Measurements from ENCODE around the gene ADGRD2.

ADGRD2 gene

GRCh38 chr9:124438091-124438490, 12.2 kb upstream of the ADGRD2 start:
- no peak for DNase-seq (ENCODE audit: low spot score)

- DNase-seq (ENCODE audit: low spot score): no peak
Observed at GRCh38 chr9:124439086-124439485, 11.2 kb upstream of the ADGRD2 start.

DNA sequence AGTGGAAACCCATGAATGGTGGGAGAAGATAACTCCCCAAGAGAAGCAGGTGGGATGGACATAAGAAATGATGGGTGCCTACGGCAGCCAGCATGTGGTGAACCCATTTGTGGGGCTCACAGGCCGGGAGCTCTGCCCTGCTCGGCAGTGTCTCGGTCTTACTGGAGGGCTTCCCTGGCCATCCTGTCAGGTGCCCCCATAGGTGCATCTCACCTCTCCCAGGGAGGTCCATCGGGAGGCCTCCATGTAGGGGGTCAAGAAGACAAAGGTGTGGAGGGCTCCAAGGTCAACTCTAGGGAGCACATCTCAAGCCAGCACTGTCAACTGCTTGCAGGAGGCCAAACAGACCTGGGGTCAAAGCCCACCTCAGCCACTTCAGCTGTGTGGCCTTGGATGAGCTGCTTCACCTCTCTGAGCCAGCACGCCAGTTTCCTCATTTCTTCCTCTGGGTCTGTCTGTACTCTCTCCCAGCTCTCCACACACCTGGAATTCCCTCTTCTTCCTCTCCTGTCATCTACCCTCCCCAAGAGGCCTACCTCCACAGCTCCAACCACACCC, 10.5 kb upstream of the ADGRD2 start:
- DNase-seq (ENCODE audit: low spot score): no peak

DNA sequence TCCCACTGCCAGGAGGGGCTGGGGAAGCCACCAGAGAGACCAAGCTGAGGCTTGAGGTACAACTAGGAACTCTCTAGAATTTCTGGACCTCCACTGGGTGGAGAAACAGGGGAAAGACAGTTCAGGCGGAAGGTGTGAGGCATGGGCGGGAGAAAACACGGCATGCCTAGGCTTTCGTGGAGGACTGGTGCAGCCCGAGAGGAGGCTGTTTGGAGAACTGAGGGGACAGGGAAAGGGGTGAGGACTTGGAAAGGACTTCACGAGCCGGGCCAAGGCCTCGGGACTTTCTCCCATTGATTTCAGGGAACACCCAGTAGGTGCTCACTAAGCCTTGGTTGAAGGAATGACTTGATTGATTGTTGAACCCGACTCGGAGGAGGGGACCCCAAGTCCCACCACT, 9.5 kb upstream of the ADGRD2 start:
- no peak for DNase-seq (ENCODE audit: low spot score)

- DNase-seq (ENCODE audit: low spot score): no peak
Observed at GRCh38 chr9:124441291-124441690, 9.0 kb upstream of the ADGRD2 start.

- DNase-seq (ENCODE audit: low spot score): no peak
Observed at GRCh38 chr9:124442379-124442778, 7.9 kb upstream of the ADGRD2 start.

DNA sequence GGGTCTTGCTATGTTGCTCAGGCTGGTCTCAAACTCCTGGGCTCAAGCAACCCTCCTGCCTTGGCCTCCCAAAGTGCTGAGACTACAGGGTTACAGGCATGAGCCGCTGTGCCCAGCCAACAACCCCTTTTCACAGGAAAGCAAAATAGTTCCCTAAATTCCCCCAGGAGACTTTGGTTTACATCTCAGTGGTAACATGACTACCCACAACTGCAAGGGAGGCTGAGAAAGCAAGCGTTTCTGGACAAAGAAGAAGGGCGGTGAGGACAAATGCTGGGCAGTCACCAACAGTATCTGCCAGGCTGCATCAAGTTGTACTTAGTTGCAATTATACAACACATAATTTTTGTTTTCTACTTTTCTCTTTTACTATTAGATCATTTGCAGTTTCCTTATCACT, 7.4 kb upstream of the ADGRD2 start:
- no peak for DNase-seq (ENCODE audit: low spot score)

DNA sequence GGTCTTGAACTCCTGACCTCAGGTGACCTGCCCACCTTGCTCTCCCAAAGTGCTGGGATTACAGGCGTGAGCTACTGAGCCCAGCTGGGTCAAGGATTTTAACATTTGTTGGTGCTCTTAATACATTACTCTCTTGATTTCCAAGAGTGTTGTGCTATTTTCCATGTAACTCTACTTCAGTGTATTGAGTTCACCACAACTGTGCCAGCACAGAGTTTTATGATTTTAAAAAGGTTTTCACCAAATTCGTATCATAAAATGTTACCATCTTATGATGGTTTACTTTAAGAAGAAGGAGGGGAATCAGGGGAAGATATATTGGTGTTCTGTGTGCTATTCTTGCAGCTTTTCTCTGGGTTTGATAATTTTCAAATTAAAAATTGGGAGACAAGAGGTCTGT, 6.6 kb upstream of the ADGRD2 start:
- no peak for DNase-seq (ENCODE audit: low spot score)

DNA sequence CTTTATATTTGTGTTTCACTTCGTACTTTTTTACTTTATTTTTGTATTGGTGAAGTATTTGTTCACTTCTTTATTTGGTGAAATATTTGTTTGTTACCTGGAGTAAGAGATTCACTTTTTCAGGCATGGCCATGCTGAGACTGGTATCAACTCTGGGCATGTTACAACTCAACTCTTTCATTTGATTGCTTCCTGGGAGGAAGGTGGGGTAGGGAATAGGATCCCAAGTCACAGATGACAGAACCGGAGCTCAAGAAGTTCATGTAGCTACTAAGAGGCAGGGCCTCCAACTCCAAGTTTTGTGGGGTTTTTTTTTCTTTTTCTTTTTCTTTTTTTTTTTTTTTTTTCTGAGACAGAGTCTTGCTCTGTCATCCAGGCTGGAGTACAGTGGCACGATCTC, 6.1 kb upstream of the ADGRD2 start:
- no peak for DNase-seq (ENCODE audit: low spot score)

- DNase-seq (ENCODE audit: low spot score): no peak
Observed at GRCh38 chr9:124447297-124447661, 3.0 kb upstream of the ADGRD2 start.

DNA sequence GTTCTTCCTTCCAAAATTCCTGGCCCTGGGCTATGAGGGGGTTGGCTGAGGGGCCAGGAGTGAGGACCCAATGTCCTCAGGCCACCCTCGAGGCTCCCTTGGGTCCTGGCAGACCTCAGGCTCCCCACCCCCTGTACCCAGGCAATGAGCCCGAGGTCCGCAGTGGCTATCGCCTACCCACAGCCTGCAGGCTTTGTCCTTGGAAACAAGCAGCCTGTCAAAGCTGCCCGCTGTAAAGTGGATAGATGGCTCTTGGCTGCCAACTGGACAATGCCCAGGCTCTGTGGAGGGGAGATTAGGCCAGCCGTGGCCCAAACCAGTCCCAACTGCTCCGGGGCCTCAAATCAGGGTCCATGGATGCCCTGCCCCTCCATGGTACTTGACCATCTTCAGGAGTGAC, 2.2 kb upstream of the ADGRD2 start:
- DNase-seq (ENCODE audit: low spot score): peak; percentile 24

DNA sequence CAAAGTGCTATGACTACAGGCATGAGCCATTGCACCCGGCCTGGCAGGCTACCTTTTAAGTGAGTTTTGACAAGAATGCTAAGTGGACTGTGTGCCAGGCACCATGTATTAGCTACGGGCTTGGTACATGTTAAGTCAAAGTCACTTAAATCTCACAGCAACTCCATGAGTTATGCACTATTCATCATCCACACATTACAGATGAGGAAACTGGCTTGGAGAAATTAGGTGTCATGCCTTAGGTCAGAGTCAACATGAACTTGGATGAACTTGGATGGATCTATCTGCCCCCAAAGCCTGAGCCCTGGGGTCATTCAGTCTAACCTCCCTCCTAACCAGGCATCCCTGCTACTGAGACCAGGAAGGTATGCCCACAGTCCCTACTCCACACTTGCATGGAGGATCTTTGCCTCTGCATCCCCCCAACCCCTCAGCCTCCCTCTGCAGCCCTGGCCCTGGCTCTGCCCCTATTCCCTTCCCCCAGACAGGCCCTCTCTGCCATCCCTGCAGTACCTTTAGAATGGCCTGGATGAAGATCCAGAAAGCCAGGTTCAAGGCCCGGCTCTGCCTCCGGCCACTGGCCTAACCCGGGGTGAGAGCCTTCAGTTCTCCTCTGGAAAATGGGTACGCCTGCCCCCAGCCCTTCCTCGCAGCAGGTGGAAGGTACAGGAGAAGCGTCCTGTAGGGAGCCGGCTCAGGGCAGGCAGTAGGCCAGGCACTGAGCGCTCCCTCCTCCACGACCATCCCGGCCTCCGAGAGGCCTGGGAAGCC, 685 bp upstream of the ADGRD2 start:
- DNase-seq (ENCODE audit: low spot score): no peak

GRCh38 chr9:124450931-124451661, 845 bp downstream of the ADGRD2 start:
- DNase-seq (ENCODE audit: low spot score): no peak

DNA sequence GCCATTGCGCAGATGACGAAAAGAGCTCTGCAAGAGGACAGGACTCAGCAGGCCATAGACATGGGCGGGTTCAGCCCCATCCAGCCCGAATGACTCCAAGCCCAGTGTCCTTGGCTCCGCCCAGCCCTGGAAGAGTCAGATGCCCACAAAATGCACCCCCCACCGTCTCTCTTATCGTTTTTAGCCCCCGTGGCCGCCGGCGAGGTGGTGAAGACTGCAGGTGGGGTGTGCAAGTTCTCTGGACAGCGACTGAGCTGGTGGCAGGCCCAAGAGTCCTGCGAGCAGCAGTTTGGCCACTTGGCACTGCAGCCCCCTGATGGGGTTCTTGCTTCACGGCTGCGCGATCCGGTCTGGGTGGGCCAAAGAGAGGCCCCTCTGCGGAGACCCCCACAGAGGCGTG, 2.1 kb downstream of the ADGRD2 start:
- DNase-seq (ENCODE audit: low spot score): no peak

DNA sequence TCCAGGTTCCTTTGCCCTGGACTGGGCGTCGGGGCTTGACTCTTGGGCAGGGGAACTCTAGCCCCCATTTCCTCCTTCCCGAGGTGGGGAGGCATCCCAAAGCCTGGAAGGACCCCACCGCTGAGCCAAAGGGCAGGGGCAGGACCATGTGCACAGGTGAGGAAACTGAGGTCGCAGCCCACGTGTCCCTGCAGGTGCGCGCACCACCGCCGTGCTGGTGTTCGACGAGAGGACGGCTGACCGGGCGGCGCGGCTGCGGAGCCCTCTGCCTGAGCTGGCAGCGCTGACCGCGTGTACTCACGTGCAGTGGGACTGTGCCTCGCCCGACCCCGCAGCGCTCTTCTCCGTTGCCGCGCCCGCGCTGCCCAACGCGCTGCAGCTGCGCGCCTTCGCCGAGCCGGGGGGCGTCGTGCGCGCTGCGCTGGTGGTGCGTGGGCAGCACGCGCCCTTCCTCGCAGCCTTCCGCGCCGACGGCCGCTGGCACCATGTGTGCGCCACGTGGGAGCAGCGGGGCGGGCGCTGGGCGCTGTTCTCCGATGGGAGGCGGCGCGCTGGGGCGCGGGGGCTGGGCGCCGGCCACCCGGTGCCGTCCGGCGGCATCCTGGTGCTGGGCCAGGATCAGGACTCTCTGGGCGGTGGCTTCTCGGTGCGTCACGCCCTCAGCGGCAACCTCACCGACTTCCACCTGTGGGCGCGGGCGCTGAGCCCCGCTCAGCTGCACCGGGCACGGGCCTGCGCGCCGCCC, 2.8 kb downstream of the ADGRD2 start:
- no peak for DNase-seq (ENCODE audit: low spot score)

DNA sequence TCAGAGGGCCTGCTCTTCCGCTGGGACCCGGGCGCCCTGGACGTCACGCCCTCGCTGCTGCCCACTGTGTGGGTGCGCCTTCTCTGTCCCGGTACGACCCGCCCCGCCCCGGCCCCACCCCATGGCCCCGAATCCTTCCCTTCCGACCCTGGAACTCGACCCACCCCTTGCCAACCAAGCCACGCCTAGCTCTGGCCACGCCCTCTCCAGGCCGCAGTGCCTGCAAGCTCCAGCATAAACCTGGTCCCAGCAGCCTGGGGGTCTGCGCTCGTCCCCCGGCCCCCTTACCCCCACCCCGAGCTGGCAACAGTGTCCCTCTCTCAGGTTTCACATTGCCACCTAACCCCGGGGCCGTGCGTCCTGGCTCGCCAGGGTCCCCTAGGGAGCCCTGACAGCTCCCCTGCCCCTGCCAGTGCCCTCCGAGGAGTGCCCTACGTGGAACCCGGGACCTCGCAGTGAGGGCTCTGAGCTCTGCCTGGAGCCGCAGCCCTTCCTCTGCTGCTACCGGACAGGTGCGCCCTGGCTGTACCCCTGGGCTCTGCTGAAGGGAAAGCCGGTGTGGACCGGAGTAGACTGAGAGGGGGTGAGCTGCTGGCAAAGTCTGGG, 3.4 kb downstream of the ADGRD2 start:
- DNase-seq (ENCODE audit: low spot score): no peak

- DNase-seq (ENCODE audit: low spot score): no peak
Observed at GRCh38 chr9:124454296-124454695, 4.0 kb downstream of the ADGRD2 start.

DNA sequence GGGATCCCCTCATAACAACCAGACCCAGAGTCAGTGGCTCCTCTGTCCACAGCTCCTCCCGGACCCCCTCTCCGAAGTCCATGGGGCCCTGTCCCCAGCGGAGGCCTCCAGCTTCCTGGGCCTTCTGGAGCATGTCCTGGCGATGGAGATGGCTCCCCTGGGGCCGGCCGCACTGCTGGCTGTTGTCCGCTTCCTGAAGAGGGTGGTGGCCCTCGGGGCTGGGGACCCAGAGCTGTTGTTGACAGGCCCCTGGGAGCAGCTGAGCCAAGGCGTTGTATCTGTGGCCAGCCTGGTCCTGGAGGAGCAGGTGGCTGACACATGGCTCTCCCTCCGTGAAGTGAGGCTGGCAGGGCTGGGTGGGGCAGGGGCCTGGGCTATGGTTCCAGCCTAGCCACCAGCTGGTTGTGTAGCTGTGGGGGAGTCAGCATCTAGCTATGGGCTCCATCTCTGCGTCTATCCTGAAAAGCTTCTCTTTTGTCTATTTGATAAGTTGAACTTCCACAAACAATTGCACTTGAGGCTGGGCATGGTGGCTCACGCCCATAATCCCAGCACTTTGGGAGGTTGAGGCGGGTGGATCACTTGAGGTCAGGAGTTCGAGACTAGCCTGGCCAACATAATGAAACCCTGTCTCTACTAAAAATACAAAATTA, 4.7 kb downstream of the ADGRD2 start:
- DNase-seq (ENCODE audit: low spot score): no peak

DNA sequence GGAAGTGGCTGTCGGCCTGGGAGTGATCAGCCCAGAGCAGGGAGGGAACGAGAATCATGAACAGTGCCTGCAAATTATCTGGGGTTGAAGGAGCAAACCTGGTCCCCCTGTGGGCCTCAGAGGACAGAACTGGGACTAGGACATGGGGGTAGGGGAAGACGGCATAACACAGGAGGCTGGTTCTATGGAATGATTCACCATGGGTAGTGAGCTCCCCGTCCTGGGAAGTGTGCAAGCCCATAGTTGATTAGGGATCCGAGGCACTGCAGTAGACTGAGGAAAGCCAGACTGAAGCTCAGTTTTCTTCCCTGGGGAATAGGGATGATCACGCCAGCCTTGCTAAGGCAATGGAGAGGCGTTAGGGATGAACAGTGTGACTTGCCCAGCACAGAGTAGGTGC, 5.6 kb downstream of the ADGRD2 start:
- DNase-seq (ENCODE audit: low spot score): no peak

DNA sequence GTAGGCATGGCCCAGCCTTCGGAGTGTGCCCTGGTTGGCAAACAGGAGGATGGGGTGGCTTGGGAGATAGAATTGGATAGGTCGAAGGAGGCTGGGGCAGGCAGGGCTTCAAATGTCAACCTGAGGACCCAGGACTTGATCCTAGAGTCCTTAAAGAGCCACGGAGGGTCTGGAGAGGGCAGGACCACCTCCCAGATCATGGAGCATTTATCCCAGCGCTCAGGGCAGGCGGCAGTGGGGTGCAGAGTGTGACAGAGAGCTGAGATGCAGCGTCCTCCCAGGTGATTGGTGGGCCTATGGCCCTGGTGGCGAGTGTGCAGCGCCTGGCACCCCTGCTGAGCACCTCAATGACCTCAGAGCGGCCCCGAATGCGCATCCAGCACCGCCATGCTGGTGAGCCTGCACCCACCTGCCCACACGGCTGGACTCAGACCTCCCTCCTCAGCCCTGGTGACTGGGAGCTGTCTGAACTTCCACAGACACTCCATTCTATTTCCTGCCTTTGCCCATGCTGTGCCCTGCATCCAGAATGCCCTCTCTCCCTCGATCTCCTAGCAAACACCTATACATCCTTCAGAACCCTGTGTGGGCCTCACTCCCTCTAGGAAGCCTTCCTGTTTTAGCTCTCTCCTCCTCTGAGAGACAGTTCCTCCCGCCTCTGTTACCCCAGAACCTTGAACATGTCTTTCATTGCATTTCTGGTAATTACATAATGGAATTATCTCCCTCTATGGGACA, 6.3 kb downstream of the ADGRD2 start:
- DNase-seq (ENCODE audit: low spot score): no peak

Data from pons (tissue), 1 donor.